Prostate gland (tissue), 2 donors: ENCODE results near the gene GALR1.

Source experiments
- POLR2A ChIP-seq: fragments of 450-650 bp; IDR thresholded peaks from one replicate; pipeline ENCODE4 v1.6.1; 2016; ENCODE audit warnings: antibody characterized with exemption, mild to moderate bottlenecking
- TF ChIP-seq, protein P1 (sequence below), 4 experiments: fragments of 200-600 bp in 2 of 4; fragments of 450-650 bp in 2 of 4; sonication (generic) in 2 of 4; IDR thresholded peaks; 1 replicate in 3 of 4; 2 replicates in 1 of 4; pipeline ENCODE4 v1.5.1; 2016 to 2019; ENCODE audit warnings: antibody characterized with exemption in 4 of 4, mild to moderate bottlenecking in 2 of 4, moderate library complexity in 2 of 4

- TF ChIP-seq, protein P1, sequence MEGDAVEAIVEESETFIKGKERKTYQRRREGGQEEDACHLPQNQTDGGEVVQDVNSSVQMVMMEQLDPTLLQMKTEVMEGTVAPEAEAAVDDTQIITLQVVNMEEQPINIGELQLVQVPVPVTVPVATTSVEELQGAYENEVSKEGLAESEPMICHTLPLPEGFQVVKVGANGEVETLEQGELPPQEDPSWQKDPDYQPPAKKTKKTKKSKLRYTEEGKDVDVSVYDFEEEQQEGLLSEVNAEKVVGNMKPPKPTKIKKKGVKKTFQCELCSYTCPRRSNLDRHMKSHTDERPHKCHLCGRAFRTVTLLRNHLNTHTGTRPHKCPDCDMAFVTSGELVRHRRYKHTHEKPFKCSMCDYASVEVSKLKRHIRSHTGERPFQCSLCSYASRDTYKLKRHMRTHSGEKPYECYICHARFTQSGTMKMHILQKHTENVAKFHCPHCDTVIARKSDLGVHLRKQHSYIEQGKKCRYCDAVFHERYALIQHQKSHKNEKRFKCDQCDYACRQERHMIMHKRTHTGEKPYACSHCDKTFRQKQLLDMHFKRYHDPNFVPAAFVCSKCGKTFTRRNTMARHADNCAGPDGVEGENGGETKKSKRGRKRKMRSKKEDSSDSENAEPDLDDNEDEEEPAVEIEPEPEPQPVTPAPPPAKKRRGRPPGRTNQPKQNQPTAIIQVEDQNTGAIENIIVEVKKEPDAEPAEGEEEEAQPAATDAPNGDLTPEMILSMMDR (IDR thresholded peaks at IDR 0.05): no peak
- no peak for TF ChIP-seq POLR2A
Measured at GRCh38 chr18:77299706-77300105, 50.1 kb downstream of the GALR1 start.
